OCI-LY3 (cell line): ENCODE data around the gene PGAP6.

Source experiments
- H2AFZ ChIP-seq: fragments of 200-600, 300-600 bp; shearing (Covaris generic); 2 replicates; pipeline ENCODE4 v1.6.0; 2014; ENCODE audit warnings: antibody characterized with exemption, low read depth, low read length
- H3K27ac ChIP-seq: fragments of 200-600, 300-600 bp; sonication (generic); 2 replicates; pipeline ENCODE4 v1.5.1; 2014; ENCODE audit warnings: mild to moderate bottlenecking, low read length, moderate library complexity, mixed read lengths
- H3K27me3 ChIP-seq: fragments of 200-600, 300-600 bp; sonication (generic); 2 replicates; pipeline ENCODE4 v1.6.1; 2014; ENCODE audit warnings: low read depth, low read length, mixed read lengths
- H3K36me3 ChIP-seq: fragments of 200-600, 300-600 bp; sonication (generic); replicated peaks from 2 replicates; pipeline ENCODE3; 2014; ENCODE audit warnings: low read depth, low read length, mixed read lengths
- H3K4me1 ChIP-seq: fragments of 300-600, 200-600 bp; sonication (generic); 2 replicates; pipeline ENCODE4 v1.6.1; 2014; ENCODE audit warnings: low read length, mixed read lengths
- H3K4me2 ChIP-seq: fragments of 200-600, 300-600 bp; sonication (generic); 2 replicates; pipeline ENCODE4 v1.6.1; 2014; ENCODE audit warnings: low read length, mixed read lengths
- H3K4me3 ChIP-seq: fragments of 300-600, 200-600 bp; sonication (generic); 2 replicates; pipeline ENCODE4 v1.5.1; 2014; ENCODE audit warnings: antibody characterized with exemption, mild to moderate bottlenecking, low read length, moderate library complexity
- H3K79me2 ChIP-seq: fragments of 300-600, 200-600 bp; shearing (Covaris generic); 2 replicates; pipeline ENCODE4 v1.6.1; 2014; ENCODE audit warnings: mild to moderate bottlenecking, low read length, mixed read lengths
- H3K9ac ChIP-seq: fragments of 300-600, 200-600 bp; shearing (Covaris generic); 2 replicates; pipeline ENCODE4 v1.6.0; 2014; ENCODE audit warnings: mild to moderate bottlenecking, low read length, moderate library complexity
- H3K9me3 ChIP-seq: fragments of 200-600, 300-600 bp; shearing (Covaris generic); 2 replicates; pipeline ENCODE4 v1.6.1; 2014; ENCODE audit warnings: low read length, mixed read lengths; ENCODE audit not compliant: insufficient read depth
- H4K20me1 ChIP-seq: fragments of 200-600, 300-600 bp; sonication (generic); 2 replicates; pipeline ENCODE4 v1.6.1; 2016; ENCODE audit warnings: low read length, mixed read lengths; ENCODE audit not compliant: insufficient read depth
- EZH2phosphoT487 ChIP-seq: fragments of 200-600 bp; shearing (Covaris generic); IDR thresholded peaks from 2 replicates; pipeline ENCODE4 v1.6.1; 2018; ENCODE audit warnings: antibody characterized with exemption, mixed run types, low read depth
- TF ChIP-seq, protein P1 (sequence below): fragments of 200-600, 300-600 bp; sonication (generic); IDR thresholded peaks from 2 replicates; pipeline ENCODE4 v1.5.1; 2014; ENCODE audit warnings: antibody characterized with exemption, low read length, low read depth

PGAP6 gene

DNA sequence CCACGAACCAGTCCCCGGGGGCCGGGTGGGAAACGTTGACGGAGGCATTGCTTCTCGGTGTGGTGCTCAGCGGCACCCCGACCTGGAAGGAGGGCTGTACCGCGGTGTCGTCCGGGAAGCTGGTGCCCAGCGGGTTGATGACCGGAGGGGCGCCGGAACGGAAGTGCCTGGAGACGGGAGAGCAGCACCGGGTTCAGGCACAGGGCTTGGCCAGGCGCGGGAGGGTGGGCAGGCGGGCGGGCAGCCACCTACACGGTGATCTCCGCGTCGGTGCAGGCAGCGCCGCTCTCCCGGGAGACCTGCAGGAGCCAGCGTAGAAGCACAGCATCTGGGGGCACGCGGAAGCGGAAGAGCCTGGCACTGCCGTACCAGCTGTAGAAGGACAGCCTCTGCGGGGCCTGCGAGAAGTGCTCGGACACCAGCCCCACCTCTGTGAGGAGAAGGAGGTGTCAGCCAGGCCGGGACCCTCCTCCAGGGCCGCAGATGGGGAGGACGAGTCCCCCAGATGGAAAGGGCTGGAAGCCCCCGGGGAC, 4.3 kb downstream of the PGAP6 start:
- TF ChIP-seq EZH2phosphoT487 = no peak
- TF ChIP-seq, protein P1, sequence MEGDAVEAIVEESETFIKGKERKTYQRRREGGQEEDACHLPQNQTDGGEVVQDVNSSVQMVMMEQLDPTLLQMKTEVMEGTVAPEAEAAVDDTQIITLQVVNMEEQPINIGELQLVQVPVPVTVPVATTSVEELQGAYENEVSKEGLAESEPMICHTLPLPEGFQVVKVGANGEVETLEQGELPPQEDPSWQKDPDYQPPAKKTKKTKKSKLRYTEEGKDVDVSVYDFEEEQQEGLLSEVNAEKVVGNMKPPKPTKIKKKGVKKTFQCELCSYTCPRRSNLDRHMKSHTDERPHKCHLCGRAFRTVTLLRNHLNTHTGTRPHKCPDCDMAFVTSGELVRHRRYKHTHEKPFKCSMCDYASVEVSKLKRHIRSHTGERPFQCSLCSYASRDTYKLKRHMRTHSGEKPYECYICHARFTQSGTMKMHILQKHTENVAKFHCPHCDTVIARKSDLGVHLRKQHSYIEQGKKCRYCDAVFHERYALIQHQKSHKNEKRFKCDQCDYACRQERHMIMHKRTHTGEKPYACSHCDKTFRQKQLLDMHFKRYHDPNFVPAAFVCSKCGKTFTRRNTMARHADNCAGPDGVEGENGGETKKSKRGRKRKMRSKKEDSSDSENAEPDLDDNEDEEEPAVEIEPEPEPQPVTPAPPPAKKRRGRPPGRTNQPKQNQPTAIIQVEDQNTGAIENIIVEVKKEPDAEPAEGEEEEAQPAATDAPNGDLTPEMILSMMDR = no peak
- no peak overlapping the region for H3K9ac ChIP-seq
- peaks cover 6% of the 10 kb centered on the region; the same call in 1 of the 2 replicates for H3K4me1 ChIP-seq
- H3K9me3 ChIP-seq = no peaks in the 10 kb centered on the region
- no peaks in the 10 kb centered on the region for H3K36me3 ChIP-seq
- no peak overlapping the region for H2AFZ ChIP-seq
- H3K27ac ChIP-seq = no peak overlapping the region
- H3K27me3 ChIP-seq = no peaks in the 10 kb centered on the region
- no peaks in the 10 kb centered on the region for H4K20me1 ChIP-seq
- H3K4me3 ChIP-seq = no peak overlapping the region
- no peak overlapping the region for H3K4me2 ChIP-seq
- H3K79me2 ChIP-seq = peaks cover 7% of the 10 kb centered on the region; the same call in 1 of the 2 replicates

DNA sequence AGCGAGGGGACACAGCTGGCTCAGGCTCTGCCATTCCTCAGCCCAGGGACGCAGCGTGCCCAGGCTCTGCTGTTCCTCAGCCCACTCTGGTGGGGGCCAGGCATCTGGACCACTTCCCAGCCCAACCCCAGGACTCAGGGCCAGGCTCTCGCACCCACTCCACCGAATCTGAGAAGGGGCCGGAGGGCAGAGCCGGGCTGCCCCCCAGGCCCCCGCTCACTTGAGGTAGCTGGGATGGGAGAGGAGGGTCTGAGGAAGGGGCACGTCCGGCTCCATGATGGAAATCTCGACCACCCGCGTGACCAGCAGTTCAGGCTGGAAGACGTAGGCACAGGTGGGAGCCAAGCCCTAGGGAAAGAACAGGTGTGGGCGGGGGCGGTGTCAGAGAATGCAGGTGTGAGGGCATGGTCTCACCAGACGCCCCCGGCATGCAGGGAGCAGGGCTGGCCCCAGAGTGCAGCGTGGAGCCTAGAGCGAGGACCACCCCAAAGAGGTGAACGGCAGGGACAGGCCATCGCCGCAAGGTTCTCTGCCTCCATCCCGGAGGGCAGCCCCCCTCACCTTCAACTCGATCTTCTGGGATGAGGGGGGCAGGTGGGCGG, 4.9 kb downstream of the PGAP6 start:
- H2AFZ ChIP-seq = no peak overlapping the region
- H3K27ac ChIP-seq = no peak overlapping the region
- no peak overlapping the region for H3K4me3 ChIP-seq
- peaks cover 7% of the 10 kb centered on the region; the same call in 1 of the 2 replicates for H3K79me2 ChIP-seq
- H3K9ac ChIP-seq = no peak overlapping the region
- no peaks in the 10 kb centered on the region for H3K36me3 ChIP-seq
- peaks cover 6% of the 10 kb centered on the region; the same call in 1 of the 2 replicates for H3K4me1 ChIP-seq
- no peaks in the 10 kb centered on the region for H3K9me3 ChIP-seq
- no peak overlapping the region for H3K4me2 ChIP-seq
- no peak for TF ChIP-seq EZH2phosphoT487
- TF ChIP-seq, protein P1 = no peak
- H4K20me1 ChIP-seq = no peaks in the 10 kb centered on the region
- H3K27me3 ChIP-seq = no peaks in the 10 kb centered on the region

DNA sequence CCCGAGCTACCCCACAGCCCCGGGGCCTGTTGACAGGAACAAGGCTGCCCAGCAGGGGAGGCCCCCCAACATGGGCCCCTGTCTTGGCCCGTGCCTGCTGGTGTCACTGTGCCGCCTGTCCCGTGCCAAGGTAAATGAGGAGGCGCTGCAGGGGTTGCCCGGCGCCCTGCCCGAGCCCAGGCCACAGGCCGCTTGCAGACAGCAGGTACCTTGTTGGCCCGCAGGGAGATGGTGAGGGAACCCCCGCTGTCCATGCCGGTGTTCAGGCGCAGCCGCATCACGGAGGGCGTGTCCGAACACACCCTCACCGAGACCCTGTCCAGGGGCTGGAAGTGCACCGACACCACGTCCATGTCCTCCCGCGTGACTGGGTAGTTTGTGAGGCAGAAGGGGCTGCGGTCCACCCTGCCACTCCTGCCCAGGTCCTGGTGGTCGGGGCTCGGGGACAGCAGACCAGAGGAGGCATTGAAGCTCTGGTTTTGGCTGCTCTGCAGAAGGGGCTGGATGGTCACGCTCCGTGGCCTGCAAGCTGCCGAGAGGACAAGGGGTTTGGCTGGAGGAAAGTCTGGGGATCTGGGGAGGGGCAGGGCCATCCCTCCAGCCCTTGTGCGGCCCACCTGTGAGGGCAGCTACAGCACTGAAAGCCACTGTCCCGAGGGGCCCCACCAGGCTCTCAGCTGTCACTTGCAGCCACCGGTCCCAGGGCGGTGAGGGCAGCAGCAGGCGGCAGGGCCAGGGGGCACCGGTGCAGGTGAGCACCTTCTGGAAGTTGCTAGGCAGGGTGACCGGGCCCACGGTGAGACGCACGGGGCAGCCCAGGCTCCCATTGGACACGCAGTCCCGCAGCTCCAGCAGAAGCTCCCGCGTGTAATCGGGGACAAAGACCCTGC, 5.6 kb downstream of the PGAP6 start:
- no peak overlapping the region for H3K4me3 ChIP-seq
- TF ChIP-seq, protein P1 = no peak
- no peak for TF ChIP-seq EZH2phosphoT487
- no peaks in the 10 kb centered on the region for H4K20me1 ChIP-seq
- H3K27me3 ChIP-seq = no peaks in the 10 kb centered on the region
- peaks cover 6% of the 10 kb centered on the region for H3K4me1 ChIP-seq
- H3K36me3 ChIP-seq = no peaks in the 10 kb centered on the region
- H3K9me3 ChIP-seq = no peaks in the 10 kb centered on the region
- no peak overlapping the region for H3K9ac ChIP-seq
- no peak overlapping the region for H3K27ac ChIP-seq
- no peak overlapping the region for H2AFZ ChIP-seq
- no peak overlapping the region for H3K4me2 ChIP-seq
- peaks cover 7% of the 10 kb centered on the region; the same call in 1 of the 2 replicates for H3K79me2 ChIP-seq

DNA sequence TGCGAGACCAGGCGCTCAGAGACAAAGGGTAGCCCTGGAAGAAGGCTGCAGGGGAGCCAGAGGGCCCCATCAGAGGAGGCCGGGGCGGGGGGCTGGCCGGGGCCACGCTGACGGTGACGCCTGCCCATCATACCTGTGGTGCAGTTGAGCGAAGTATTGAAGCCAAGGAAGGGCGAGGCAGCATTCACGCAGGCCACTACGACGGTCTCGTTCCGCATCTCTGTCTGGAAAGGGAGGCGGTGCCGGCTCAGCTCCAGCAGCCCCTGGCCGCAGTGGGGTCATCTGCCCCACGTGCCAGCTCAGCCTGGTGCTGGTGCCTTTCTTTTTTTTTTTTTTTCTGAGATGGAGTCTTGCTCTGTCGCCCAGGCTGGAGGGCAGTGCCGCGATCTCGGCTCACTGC, 6.6 kb downstream of the PGAP6 start:
- no peaks in the 10 kb centered on the region for H4K20me1 ChIP-seq
- H3K4me1 ChIP-seq = peaks cover 6% of the 10 kb centered on the region
- H3K4me2 ChIP-seq = no peak overlapping the region
- H3K9ac ChIP-seq = no peak overlapping the region
- no peaks in the 10 kb centered on the region for H3K9me3 ChIP-seq
- H3K27me3 ChIP-seq = no peaks in the 10 kb centered on the region
- no peaks in the 10 kb centered on the region for H3K36me3 ChIP-seq
- TF ChIP-seq, protein P1 = no peak
- TF ChIP-seq EZH2phosphoT487 = no peak
- no peak overlapping the region for H3K27ac ChIP-seq
- H2AFZ ChIP-seq = no peak overlapping the region
- H3K79me2 ChIP-seq = no peaks in the 10 kb centered on the region; the same call in 1 of the 2 replicates
- no peak overlapping the region for H3K4me3 ChIP-seq
